H1 (cell line): ENCODE data around the gene ATG16L1.
"Not testable (repeated sequence)": the region's sequence is repeated elsewhere in the genome, so short reads cannot be mapped to it uniquely, and the experiment has no call there.

Experiments used
- CEBPB ChIP-seq: IDR thresholded peaks from 2 replicates; pipeline ENCODE4 v1.6.1; 2012; ENCODE audit warnings: low read depth, low read length
- CTCF ChIP-seq, 3 experiments: IDR thresholded peaks; 1 replicate in 2 of 3; 2 replicates in 1 of 3; pipeline versions ENCODE4 v1.5.1 to v1.6.1; 2011; ENCODE audit warnings: low read length in 3 of 3, mild to moderate bottlenecking in 3 of 3, inconsistent platforms in 2 of 3, low read depth in 1 of 3, moderate library complexity in 1 of 3; ENCODE audit not compliant: insufficient read depth in 1 of 3; ENCODE audit errors: control extremely low read depth in 1 of 3
- EP300 ChIP-seq, 2 experiments: IDR thresholded peaks; 1 replicate in 1 of 2; 2 replicates in 1 of 2; pipeline ENCODE4 v1.6.1; 2011 to 2012; ENCODE audit warnings: low read depth in 2 of 2, low read length in 2 of 2, mild to moderate bottlenecking in 2 of 2, borderline replicate concordance in 1 of 2, inconsistent platforms in 1 of 2, moderate library complexity in 1 of 2
- EZH2 ChIP-seq: fragments of 200-600 bp; sonication (generic); IDR thresholded peaks from 2 replicates; pipeline ENCODE4 v1.7.1; 2012; ENCODE audit warnings: low read depth, mild to moderate bottlenecking, moderate library complexity, low read length, inconsistent platforms; ENCODE audit not compliant: severe bottlenecking
- PHF8 ChIP-seq: fragments of 200-600 bp; sonication (generic); conservative IDR thresholded peaks from 2 replicates; pipeline ENCODE4 v1.7.1; 2012; ENCODE audit warnings: low read depth, mild to moderate bottlenecking, inconsistent platforms, low read length, moderate library complexity
- TF ChIP-seq, protein P1 (sequence below): IDR thresholded peaks from 2 replicates; pipeline ENCODE4 v1.6.1; 2011; ENCODE audit warnings: low read depth, mild to moderate bottlenecking, low read length; ENCODE audit not compliant: insufficient read depth

DNA sequence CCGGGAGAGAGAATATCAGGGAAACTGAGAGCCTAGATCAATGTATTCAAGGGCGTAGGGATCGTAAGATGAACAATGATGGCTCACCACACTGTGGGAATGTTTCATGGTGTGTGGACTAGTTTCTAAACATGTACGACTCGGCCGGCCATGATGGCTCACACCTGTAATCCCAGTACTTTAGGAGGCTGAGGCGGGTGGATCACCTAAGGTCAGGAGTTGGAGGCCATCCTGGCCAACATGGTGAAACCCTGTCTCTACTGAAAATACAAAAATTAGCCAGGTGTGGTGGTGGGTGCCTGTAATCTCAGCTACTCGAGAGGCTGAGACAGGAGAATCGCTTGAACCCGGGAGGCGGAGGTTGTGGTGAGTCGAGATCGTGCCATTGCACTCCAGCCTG, 84.6 kb downstream of the ATG16L1 start:
- TF ChIP-seq CTCF (IDR thresholded peaks at IDR 0.05; ENCODE audit: control extremely low read depth in 1 of 3, insufficient read depth in 1 of 3, low read depth in 1 of 3, low read length in 3 of 3); EP300 (IDR thresholded peaks at IDR 0.05; ENCODE audit: borderline replicate concordance in 1 of 2, low read depth in 2 of 2, low read length in 2 of 2); CEBPB; EZH2; PHF8: not testable (repeated sequence)
- TF ChIP-seq, protein P1, sequence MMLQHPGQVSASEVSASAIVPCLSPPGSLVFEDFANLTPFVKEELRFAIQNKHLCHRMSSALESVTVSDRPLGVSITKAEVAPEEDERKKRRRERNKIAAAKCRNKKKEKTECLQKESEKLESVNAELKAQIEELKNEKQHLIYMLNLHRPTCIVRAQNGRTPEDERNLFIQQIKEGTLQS, result not testable (repeated sequence)
